CD4-positive, alpha-beta T cell treated with Interleukin-4 for 1 hour (primary cell): ENCODE data around the gene PPP1R9A.

Experiments used
- DNase-seq, 2 donors: peaks; one replicate each; pipeline ENCODE4 v3.0.0-alpha.2; 2020 to 2022

Gene PPP1R9A

GRCh38 chr7:95324431-95324830, 417.0 kb downstream of the PPP1R9A start, which contains the start of gene PON1:
Gene PON1, minus strand, starts transcription at chr7:95324532. Its CDS starts 57 bp downstream, at chr7:95324475.
- peak in 1 of 2 donors; percentile 45 for DNase-seq

GRCh38 chr7:95327356-95327755, 420.0 kb downstream of the PPP1R9A start:
- DNase-seq, result no peak

- peak in 1 of 2 donors; percentile 53 for DNase-seq
Observed at GRCh38 chr7:95330204-95330960, 423.0 kb downstream of the PPP1R9A start.

GRCh38 chr7:95330961-95331337, 423.6 kb downstream of the PPP1R9A start:
- DNase-seq, result peak in 1 of 2 donors; percentile 6

DNA sequence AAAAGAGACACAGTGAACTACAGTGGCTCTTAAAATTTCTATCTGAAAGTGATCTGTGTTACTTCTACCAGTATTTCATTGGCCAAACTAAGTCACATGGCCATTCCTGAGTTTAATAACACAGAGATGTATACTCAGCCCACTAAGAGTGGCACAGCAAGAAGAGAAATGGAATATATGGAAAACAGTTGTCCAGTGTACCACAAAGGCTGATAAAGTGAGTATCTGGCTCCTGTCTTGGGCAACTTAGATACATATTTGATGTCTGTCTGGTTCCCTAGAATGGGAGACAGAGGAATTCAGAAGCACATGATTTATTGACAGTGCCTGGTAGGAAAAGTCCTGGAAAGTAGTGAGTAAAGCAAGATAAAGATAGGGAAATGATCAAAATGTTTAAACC, 427.1 kb downstream of the PPP1R9A start:
- DNase-seq, result no peak

DNA sequence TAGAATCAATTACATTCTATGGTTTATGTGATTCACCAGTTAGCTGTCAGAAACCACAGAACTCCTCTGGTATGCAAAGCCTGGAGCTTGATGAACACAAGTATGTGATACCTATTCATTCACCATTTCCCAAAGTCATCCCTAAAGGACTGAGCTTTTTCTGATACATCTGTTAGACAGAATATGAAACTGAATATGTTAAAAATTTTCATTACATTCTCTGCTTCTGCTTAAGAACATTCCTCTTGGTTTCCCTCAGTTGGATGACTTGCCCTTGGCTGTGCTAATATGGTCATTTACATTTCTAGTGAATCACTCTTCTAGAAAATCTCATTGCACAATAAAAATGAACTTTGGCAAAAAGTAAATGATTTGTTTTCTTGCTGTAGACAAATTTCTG, 427.7 kb downstream of the PPP1R9A start:
- DNase-seq, result no peak

DNA sequence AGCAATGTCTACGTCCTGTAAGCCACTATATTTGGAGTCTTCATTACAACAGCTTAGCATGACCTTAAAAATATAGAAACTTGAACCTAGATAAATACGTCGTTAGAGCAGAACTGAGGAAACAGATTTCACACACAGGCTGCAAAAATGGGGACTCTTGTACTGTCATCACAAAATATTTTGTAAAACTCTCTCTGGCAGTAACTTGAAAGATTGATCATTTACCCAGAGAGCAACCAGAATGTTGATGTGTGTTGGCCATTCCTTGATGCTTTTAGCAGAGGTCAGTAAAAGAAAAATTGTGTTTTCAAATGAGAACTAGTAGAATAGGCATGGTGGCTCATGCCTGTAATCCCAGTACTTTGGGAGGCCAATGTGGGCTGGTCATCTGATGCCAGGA, 431.4 kb downstream of the PPP1R9A start:
- no peak for DNase-seq

GRCh38 chr7:95340491-95340890, 433.1 kb downstream of the PPP1R9A start:
- no peak for DNase-seq

DNA sequence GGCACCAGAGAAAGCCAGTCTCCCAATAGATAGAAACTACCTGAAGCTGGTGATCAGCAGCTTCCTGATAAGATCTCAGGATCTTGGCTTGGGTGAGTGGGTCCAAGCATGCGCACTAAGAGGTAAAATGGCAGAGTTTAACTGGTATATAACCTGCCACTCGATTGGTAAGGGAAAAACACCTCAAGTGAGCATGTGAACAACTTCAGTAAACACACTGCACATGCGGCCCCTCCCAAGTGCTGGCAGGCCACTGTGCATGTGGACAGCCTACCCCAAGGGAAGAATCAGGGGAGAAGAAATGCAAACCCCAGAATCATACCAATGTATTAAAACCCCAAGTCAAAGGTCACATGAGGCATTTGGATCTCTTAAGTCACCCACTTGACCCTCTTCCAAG, 434.6 kb downstream of the PPP1R9A start:
- no peak for DNase-seq

- no peak for DNase-seq
Observed at GRCh38 chr7:95342642-95343307, 435.4 kb downstream of the PPP1R9A start.
